GM15510 (cell line): ENCODE data around the gene CST5.

ENCODE experiments used
- POLR2A ChIP-seq: IDR thresholded peaks from 3 replicates; pipeline ENCODE4 v1.6.1; 2011; ENCODE audit warnings: borderline replicate concordance; ENCODE audit not compliant: insufficient read length; ENCODE audit errors: extremely low read depth

CST5 gene

DNA sequence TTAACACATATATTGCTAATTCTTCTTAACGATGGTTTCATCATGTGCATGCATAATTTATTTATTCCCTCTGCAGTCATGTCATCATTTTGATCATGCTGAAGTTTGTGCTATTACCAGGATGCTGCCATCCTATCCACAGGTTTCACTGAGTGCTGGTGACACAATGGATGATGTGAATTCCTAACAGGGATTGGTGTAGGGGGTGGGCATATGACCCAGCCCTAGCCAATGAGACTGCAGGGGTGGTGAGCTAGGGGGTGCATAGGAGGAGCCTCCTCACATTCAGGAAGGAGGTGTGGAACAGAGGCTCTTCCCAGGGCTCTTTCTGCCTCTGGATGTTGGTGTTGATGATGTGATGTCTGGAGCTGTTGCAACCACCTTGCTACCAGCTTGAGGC is 7.5 kb downstream of the CST5 start:
- TF ChIP-seq POLR2A = no peak

- no peak for TF ChIP-seq POLR2A
Measured at GRCh38 chr20:23870461-23870860, 9.1 kb downstream of the CST5 start.

DNA sequence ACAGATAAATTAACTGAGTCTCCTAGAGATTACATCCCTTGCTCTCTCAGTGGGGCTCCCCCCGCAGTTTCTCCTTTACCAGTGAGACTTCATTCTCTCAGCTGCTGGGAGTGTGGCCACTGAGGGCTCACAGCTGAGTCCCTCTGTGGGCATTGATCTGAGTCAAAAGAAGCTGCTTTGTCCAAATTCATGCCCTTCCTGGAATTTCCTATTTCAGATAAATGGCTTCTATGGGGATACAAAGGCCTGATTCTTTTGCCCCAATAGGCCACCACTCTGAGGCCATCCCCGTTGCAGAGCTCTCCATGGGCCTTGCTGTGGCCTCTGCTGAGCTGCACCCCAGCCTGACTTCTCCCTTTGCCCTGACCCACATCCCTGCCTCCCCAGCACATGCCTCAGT is 10.0 kb downstream of the CST5 start:
- TF ChIP-seq POLR2A = no peak

GRCh38 chr20:23868321-23868720 is 11.2 kb downstream of the CST5 start:
- no peak for TF ChIP-seq POLR2A

DNA sequence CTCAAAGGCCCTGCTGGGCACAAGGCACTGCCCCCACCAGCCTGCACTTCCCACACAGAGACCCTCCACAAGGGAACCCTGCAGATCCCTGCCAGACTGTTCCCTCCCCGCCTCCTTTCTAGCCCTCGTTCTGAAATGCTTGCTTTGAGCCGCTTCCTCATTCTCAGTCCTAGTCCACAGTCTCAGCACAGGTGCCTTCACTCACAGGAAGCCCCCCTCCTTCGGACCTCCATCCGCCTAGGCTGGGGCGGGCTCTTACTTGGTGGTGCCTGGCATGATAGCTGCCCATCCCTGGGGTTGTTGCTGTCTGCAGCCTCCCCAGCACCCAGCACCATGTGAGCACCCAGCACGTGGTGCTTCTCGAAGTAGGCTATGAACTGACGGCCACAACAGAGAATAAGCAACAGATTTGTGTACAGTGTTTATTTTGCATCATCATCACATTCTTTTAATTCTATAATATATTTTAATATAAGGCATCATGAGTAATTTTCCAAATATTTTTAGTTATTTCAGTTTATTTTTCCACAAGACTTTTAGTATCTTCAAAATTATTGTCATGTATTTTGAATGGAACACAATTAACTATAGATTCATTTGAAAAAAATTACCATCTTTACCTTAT is 12.3 kb downstream of the CST5 start:
- TF ChIP-seq POLR2A = no peak

DNA sequence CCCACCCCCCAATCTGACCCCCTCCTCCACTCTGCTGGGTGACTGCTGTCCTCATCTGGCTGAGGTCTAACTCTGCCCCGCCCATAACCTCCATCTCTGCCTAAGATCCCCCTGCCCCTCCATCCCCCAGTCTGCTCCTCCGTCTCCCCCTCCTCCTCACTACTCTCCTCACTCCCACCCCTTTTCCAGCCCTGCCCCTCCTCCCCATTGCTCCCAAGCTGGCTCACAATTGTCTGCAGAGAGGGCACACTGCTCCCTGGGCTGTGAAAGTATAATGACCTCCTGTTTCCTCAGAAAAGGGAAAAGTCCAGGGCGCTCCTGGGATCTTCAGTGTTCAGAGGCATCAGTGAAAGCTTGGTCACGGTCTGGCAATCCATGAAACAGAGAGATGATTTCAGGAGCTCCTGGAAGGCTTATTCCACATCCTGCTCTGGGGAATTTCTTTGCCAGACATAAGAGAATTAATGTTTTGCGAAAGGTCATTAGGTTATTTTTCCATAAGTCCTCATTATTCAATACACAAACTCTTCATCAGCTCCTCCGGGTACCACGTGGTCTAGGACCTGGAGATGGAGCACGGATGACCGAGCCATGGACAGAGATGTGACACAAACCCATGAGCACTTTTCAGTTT is 21.5 kb downstream of the CST5 start:
- TF ChIP-seq POLR2A = no peak

- no peak for TF ChIP-seq POLR2A
Measured at GRCh38 chr20:23856736-23857135, 22.8 kb downstream of the CST5 start.

GRCh38 chr20:23856226-23856625 is 23.3 kb downstream of the CST5 start:
- no peak for TF ChIP-seq POLR2A

DNA sequence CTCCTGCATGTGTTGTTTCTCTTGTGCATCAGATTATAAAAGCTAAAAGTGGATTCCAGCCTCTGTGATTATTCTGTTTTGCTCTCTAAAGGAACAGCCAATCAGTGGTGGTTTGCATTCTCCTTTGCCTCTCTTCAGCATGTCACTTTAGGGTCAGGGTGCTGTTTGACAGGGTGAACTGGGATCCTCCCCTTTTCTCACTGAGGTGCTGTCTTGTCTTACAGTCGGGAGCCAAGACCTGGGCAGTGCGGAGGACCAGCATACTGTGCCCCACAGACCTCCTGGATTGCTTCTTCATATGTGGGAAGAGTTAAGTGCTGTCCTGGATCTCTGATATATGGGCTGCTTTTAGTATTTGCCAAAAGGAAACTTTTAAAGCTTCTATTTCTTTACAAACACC is 37.9 kb downstream of the CST5 start:
- no peak for TF ChIP-seq POLR2A

- TF ChIP-seq POLR2A = no peak
Measured at GRCh38 chr20:23835716-23836115, 43.8 kb downstream of the CST5 start.

DNA sequence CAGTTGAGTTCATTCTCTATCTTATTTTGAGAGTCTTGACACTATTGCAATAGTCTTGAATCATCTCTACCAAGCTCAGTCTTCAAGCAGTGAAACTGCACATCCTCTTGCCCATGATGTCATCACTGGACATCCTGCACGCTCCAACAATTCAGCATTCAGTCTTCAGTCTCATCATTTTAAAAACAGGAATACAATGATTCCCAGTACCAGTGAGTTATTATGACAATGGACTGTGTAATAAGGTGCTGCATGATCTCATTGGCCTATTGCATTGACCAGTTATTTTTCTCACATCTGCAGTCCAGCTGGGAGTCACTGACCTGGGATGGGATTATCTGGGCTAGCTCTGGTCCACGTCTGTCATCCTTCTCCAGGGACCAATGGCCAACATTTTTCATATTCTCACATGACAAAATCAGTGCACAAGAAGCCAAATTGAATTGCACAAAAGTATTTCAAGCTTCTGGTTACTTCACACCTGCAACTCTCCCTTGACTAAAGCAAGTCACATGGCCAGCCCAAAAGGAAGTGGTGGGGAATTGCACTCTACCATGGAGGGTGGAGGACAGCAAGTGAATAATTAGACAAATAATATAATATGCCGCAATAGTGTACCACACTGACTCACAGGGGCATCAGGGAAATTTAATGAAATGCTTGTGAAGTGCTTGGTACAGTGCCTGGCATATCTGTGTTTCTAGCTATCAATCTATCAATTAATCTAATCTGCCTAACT is 46.6 kb downstream of the CST5 start:
- no peak for TF ChIP-seq POLR2A

GRCh38 chr20:23826541-23827021 is 53.0 kb downstream of the CST5 start, which contains the start of gene CST2:
Gene CST2 (minus strand): TSS chr20:23826729. CDS start chr20:23826660, 69 bp downstream.
- no peak for TF ChIP-seq POLR2A
